SK-N-MC (cell line): ENCODE measurements around the gene BCAS3.

Source experiments
- FOXP2 ChIP-seq: optimal IDR thresholded peaks from 2 replicates; pipeline ENCODE3; 2011; ENCODE audit warnings: mild to moderate bottlenecking, moderate library complexity; ENCODE audit not compliant: insufficient read depth; ENCODE audit errors: extremely low read length, control extremely low read depth
- POLR2AphosphoS5 ChIP-seq: IDR thresholded peaks from 2 replicates; pipeline ENCODE4 v1.6.1; 2012; ENCODE audit warnings: mild to moderate bottlenecking, low read depth, low read length, borderline replicate concordance

DNA sequence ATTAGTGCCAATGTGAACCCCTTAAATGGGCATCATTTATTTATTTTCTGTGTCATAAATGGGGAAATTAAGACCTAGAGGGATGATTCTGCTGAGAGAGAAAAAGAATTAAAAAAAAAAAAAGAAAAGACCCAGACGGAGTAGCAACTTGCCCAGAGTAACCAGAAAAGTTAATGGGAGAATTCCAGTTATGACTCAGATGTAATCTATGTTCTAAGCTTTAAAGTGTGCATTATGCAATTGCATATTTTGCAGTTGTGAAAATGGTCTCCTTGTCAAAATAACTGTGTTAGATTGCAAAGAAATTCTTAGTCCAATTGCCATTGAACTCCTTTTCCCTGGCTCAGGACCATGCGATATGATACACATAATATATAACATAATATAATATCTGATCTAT, 683.4 kb downstream of the BCAS3 start:
- no peak for TF ChIP-seq FOXP2
- TF ChIP-seq POLR2AphosphoS5, result no peak
